ENCODE data around the gene ANKRD55. TPM values are rescaled to one million over a fixed set of nuclear protein-coding genes. Genes with fewer than 3 reads are reported as not detected.

The ANKRD55 gene
- total and polyA plus RNA-seq, 9 of the 15 experiments (the other 6 are each of a cell fraction or from before 2014, with no cell fraction given) = 3.4 to 10.6 (median 6.5) TPM

DNA sequence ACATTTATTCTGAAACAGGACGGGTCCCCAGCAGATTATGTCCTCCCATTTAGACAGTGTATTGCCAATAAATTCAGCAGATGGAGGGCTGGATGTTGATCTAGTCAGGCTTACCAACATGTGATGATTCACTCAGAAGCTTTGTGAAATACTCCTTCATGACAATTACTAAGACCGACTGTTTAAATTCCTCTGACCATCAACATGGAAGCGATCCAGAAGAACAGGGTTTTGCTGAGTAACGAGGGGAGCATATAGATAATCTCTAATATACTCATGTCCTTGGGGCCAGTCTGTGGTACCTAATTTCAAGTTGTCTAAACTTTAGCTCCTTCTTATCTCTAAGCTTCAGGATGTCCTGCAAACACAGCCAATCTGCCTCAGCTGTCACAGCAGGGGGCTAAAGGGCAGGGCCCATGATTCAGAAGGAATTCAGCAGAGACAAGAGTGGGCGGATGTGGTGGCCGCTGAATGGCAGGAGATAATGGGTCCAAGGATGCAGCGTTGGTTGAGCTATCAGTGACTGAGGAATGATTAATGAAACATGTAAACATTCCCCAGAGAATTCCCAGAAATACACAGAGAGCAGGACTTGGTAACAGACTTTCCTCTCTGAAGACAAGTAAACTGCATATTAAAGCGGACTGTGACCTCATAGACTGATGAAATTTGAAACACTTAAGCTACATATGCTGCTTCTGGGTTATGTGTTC, 109.4 kb downstream of the ANKRD55 start (continued):
- peak; percentile 35 for TF ChIP-seq JUN (IDR thresholded peaks at IDR 0.05; ENCODE audit: borderline replicate concordance, low read depth, low read length)
- 0 out of 2 replicates have a peak, but pooled peaks have one; percentile 59 for TF ChIP-seq JUN (CRISPR knock-in tag; IDR thresholded peaks at IDR 0.05; ENCODE audit: borderline replicate concordance)
- TF ChIP-seq POLR3G (IDR thresholded peaks at IDR 0.05; ENCODE audit: extremely low read depth, insufficient read length, insufficient replicate concordance) = no peak
- TF ChIP-seq ZNF76 (CRISPR knock-in tag; IDR thresholded peaks at IDR 0.05; ENCODE audit: borderline replicate concordance) = peak; percentile 78; the same call in 1 of the 2 replicates
- no peak; the same call in 1 of the 2 replicates for TF ChIP-seq ZNF165 (CRISPR knock-in tag; IDR thresholded peaks at IDR 0.05; ENCODE audit: borderline replicate concordance)
- peak; percentile 100 for TF ChIP-seq KLF16 (IDR thresholded peaks at IDR 0.05)
- peak; percentile 93 for TF ChIP-seq TCF7 (IDR thresholded peaks at IDR 0.05; ENCODE audit: borderline replicate concordance)
- TF ChIP-seq CEBPG (CRISPR knock-in tag; IDR thresholded peaks at IDR 0.05) = no peak; the same call in 1 of the 2 replicates
- peak in 1 of 2 experiments; percentile 80; a peak in 3 of 4 replicates for TF ChIP-seq CEBPG (tag; conservative IDR thresholded peaks at IDR 0.05 in 1 of 2, IDR thresholded peaks at IDR 0.05 in 1 of 2)
- no peak for TF ChIP-seq NR2C2 (CRISPR knock-in tag; IDR thresholded peaks at IDR 0.05)
- peak; percentile 91 for TF ChIP-seq NR2C2 (tag; IDR thresholded peaks at IDR 0.05)
- TF ChIP-seq, protein P1, sequence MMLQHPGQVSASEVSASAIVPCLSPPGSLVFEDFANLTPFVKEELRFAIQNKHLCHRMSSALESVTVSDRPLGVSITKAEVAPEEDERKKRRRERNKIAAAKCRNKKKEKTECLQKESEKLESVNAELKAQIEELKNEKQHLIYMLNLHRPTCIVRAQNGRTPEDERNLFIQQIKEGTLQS (IDR thresholded peaks at IDR 0.05) = peak; percentile 89
- TF ChIP-seq, protein P1 (CRISPR knock-in tag; conservative IDR thresholded peaks at IDR 0.05) = peak; percentile 91
- TF ChIP-seq ZNF79 (CRISPR knock-in tag; IDR thresholded peaks at IDR 0.05; ENCODE audit: low read depth) = peak; percentile 42; the same call in 1 of the 2 replicates
- TF ChIP-seq RCOR1 (IDR thresholded peaks at IDR 0.05; ENCODE audit: borderline replicate concordance in 1 of 2, low read depth in 2 of 2, low read length in 2 of 2) = peak; percentile 99 to 100
- TF ChIP-seq, protein P2, sequence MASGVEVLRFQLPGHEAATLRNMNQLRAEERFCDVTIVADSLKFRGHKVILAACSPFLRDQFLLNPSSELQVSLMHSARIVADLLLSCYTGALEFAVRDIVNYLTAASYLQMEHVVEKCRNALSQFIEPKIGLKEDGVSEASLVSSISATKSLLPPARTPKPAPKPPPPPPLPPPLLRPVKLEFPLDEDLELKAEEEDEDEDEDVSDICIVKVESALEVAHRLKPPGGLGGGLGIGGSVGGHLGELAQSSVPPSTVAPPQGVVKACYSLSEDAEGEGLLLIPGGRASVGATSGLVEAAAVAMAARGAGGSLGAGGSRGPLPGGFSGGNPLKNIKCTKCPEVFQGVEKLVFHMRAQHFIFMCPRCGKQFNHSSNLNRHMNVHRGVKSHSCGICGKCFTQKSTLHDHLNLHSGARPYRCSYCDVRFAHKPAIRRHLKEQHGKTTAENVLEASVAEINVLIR (CRISPR knock-in tag; IDR thresholded peaks at IDR 0.05) = peak; percentile 68
- TF ChIP-seq, protein P3, sequence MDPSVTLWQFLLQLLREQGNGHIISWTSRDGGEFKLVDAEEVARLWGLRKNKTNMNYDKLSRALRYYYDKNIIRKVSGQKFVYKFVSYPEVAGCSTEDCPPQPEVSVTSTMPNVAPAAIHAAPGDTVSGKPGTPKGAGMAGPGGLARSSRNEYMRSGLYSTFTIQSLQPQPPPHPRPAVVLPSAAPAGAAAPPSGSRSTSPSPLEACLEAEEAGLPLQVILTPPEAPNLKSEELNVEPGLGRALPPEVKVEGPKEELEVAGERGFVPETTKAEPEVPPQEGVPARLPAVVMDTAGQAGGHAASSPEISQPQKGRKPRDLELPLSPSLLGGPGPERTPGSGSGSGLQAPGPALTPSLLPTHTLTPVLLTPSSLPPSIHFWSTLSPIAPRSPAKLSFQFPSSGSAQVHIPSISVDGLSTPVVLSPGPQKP (CRISPR knock-in tag; IDR thresholded peaks at IDR 0.05) = no peak
- TF ChIP-seq, protein P4, sequence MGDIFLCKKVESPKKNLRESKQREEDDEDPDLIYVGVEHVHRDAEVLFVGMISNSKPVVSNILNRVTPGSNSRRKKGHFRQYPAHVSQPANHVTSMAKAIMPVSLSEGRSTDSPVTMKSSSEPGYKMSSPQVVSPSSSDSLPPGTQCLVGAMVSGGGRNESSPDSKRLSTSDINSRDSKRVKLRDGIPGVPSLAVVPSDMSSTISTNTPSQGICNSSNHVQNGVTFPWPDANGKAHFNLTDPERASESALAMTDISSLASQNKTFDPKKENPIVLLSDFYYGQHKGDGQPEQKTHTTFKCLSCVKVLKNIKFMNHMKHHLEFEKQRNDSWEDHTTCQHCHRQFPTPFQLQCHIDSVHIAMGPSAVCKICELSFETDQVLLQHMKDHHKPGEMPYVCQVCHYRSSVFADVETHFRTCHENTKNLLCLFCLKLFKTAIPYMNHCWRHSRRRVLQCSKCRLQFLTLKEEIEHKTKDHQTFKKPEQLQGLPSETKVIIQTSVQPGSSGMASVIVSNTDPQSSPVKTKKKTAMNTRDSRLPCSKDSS (IDR thresholded peaks at IDR 0.05; ENCODE audit: low read depth, partially characterized antibody) = no peak
- peak; percentile 99 for TF ChIP-seq STAT5A (IDR thresholded peaks at IDR 0.05; ENCODE audit: borderline replicate concordance, low read length)
- no peak for TF ChIP-seq ZNF408 (CRISPR knock-in tag; IDR thresholded peaks at IDR 0.05; ENCODE audit: low read depth)
- peak; percentile 65 for TF ChIP-seq TAF1 (IDR thresholded peaks at IDR 0.05; ENCODE audit: control insufficient read depth, extremely low read depth, insufficient read depth, low read length, severe bottlenecking)
- peak; percentile 65 for TF ChIP-seq SETDB1 (IDR thresholded peaks at IDR 0.05; ENCODE audit: low read length)
- 0 out of 2 replicates have a peak, but pooled peaks have one; percentile 31 for TF ChIP-seq ADNP (tag; IDR thresholded peaks at IDR 0.05)

Data from K562 (cell line).